GM12874 (cell line): Measurements from ENCODE around the gene CELF2.

Experiments used
- CTCF ChIP-seq: IDR thresholded peaks from 2 replicates; pipeline ENCODE4 v1.5.1; 2011; ENCODE audit warnings: low read depth, mild to moderate bottlenecking, control low read depth, low read length, moderate library complexity; ENCODE audit not compliant: insufficient read depth

The CELF2 gene

DNA sequence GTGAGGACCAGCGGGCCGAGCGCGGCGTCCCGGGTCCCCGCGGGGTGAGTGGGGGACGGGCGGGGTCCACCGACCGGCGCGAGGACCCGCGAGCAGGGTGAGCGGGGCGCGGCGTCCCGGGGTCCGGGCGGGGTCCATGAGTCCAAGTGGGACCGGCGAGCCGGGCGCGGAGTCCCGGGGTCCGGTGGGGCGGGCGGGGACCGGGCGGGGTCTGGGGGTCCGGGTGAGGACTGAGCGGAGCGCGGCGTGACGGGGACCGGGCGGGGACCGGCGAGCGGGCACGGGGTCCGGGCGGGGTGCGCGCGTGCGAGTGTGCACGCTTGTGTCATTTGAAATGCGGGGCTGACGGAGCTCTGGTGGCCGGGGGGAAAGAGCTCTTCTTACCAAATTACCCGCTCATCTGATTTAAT is 765 bp downstream of the CELF2 start:
- TF ChIP-seq CTCF = no peak

- no peak for TF ChIP-seq CTCF
These were observed 1.4 kb downstream of the CELF2 start for GRCh38 chr10:11018855-11019631.

DNA sequence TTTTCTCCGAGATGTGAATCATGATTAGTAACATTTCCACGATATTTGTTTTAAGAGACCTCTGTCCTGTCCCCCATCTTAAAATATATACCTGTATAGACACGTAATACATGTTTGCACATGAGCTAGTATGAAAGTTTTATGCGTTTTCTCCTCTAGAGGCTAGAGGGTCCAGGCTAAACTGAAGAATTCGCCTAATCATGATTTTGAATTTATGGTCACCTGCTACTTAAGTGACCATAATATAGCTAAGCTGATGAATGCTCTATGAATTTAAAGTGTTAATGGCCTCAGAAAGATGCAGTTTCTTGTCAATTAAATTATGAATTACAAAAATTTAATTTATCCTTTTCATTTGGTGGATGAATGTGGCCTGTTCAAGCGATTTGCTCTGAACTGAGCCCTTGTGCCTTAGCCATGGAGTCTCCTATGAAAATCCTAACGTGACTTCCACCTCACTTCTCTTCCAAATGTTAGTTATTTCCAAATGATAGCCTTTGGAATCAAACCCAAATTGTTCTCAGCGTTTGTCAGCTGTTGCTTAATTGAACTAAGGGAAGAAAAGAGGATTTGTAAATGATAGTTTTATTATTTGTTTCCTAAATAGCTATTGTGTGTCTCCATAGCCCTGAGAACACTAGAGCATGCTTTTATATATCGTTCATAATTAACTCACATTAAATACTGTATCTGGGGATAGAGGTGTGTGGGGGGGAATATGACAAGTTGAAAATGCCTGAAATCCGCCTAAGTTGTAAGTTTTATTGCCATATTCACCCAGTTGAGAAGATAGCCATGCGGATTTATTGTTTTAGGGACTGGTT is 2.3 kb downstream of the CELF2 start:
- TF ChIP-seq CTCF = no peak

GRCh38 chr10:11020548-11020942 is 2.9 kb downstream of the CELF2 start:
- no peak for TF ChIP-seq CTCF

- TF ChIP-seq CTCF = no peak
These were observed 4.5 kb downstream of the CELF2 start for GRCh38 chr10:11022213-11022612.

GRCh38 chr10:11023009-11023953 is 5.6 kb downstream of the CELF2 start:
- TF ChIP-seq CTCF = no peak

GRCh38 chr10:11024596-11024995 is 6.9 kb downstream of the CELF2 start:
- no peak for TF ChIP-seq CTCF
